ENCODE data around the gene ZNF844. TPM values are rescaled to one million over a fixed set of nuclear protein-coding genes. Genes with fewer than 3 reads are reported as not detected.
A peak's percentile ranks its signal among the peaks of the same experiment; 100 is the strongest.

The ZNF844 gene
- total and polyA plus RNA-seq, 8 donors = 2.1 to 12.4 (median 4.9) TPM

DNA sequence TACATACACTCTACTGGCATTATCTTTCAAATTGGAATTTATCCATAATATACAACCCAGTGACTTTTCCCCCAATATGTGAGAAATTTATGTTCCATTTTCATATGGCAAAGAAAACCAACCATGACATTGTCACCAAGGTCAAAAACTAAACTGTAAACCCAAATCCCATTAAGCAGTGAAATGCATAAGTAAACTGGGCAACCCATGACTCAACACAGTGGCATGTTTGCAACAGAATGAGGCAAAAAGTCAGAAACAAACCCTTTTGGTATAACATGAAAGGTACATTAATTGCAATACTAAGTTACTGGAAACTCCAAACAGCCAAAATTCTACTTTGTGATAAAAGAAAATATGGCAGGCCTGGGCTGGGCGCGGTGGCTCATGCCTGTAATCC is 16.7 kb upstream of the ZNF844 start:
- 96 to 98% methylated on average over 2 of the region's 2 CpGs for WGBS, 2 donors
- peaks cover 0 to 2% (median 0%) of the 10 kb centered on the region in 4 donors for H3K9me3 ChIP-seq
- DNase-seq (no peak), ATAC-seq (no peak), FAIRE-seq (no peak)
- no peak overlapping the region for H3K27ac ChIP-seq
- no peaks in the 10 kb centered on the region for H3K36me3 ChIP-seq
- TF ChIP-seq, protein P1, sequence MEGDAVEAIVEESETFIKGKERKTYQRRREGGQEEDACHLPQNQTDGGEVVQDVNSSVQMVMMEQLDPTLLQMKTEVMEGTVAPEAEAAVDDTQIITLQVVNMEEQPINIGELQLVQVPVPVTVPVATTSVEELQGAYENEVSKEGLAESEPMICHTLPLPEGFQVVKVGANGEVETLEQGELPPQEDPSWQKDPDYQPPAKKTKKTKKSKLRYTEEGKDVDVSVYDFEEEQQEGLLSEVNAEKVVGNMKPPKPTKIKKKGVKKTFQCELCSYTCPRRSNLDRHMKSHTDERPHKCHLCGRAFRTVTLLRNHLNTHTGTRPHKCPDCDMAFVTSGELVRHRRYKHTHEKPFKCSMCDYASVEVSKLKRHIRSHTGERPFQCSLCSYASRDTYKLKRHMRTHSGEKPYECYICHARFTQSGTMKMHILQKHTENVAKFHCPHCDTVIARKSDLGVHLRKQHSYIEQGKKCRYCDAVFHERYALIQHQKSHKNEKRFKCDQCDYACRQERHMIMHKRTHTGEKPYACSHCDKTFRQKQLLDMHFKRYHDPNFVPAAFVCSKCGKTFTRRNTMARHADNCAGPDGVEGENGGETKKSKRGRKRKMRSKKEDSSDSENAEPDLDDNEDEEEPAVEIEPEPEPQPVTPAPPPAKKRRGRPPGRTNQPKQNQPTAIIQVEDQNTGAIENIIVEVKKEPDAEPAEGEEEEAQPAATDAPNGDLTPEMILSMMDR (IDR thresholded peaks at IDR 0.05) = no peak
- H3K4me1 ChIP-seq = peaks cover 0 to 4% (median 4%) of the 10 kb centered on the region in 3 donors
- H3K4me3 ChIP-seq = no peak overlapping the region
- intact Hi-C loops (cut with DNase I) = no loop called here
- no peaks in the 10 kb centered on the region for H3K27me3 ChIP-seq

DNA sequence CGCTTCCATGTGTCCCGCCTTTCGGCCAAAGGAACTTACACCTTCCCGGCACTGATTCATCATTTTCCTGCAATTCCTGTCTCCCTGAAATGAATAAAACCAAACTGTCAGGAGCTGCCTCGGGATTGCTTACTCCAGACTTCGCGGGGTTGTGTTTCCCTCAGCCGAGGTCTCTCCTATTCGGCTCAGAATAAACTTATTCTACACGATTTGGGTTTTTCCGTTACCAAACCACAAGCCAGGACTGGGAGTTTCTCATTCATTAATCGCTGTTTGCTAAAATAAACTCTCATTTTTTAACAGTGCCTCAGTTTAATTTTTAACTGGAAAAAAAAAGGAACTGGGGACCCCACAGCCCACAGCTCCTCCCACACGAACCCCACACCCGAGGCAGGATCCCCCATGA is 12.4 kb upstream of the ZNF844 start:
- WGBS, 2 donors = 0 to 1% methylated on average over 14 of the region's 14 CpGs
- DNase-seq = no peak
- Histone ChIP-seq H3K4me1 (peaks cover 0 to 4% (median 4%) of the 10 kb centered on the region in 3 donors), H3K27ac (peak overlapping the region; percentile 65 to 83 (median 81)), H3K36me3 (no peaks in the 10 kb centered on the region), H3K27me3 (no peaks in the 10 kb centered on the region), H3K9me3 (no peaks in the 10 kb centered on the region), H3K4me3 (peak overlapping the region; percentile 54 to 69 (median 60))
- TF ChIP-seq, protein P1 (IDR thresholded peaks at IDR 0.05) = no peak
- peak in 3 of 4 donors; percentile 11 to 44 (median 11) for ATAC-seq
- intact Hi-C loops (cut with DNase I) = no loop called here
- no peak for FAIRE-seq

DNA sequence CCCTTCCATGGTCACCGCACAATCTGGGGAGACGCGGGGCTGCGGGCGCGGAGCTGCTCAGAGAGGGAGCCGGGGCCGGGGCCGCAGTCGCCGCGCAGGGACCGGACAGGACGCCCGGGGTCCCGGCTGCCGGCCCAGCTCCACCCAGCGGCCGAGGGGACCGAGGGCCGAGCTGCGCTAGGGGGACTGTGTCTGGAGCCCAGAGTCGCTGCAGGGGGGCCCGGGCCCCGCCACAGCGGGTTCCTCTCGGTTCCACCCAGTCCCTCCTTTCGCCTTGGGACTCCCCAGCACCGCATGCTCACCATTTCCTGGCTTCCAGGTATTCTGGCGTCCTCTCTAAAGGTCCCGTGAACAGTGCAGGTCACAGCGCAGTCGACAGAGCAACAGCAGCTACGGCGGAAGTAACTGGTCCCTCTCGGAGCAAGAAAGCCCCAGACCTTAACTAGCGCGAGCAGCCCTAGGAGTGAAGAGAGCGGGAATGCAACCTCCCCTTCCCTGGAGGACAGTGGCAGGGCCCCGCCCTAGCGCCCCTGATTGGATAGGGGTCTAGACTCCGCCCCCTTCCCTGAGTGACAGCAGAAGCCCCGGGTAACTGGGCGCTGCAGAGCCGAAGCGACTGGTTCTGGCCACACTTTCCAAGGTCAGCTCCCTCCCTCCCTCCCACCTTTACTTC is 11.9 kb upstream of the ZNF844 start, which contains the start of gene ZNF878:
ZNF878 (minus strand) TSS at position 465 of the 673 bp plus-strand sequence; CDS start at position 305, 160 bp downstream.
- H3K4me3 ChIP-seq = peak within 1 kb of the TSS; percentile 54 to 69 (median 60)
- ATAC-seq (peak; percentile 99 to 100 (median 99)), DNase-seq (peak; percentile 93 to 97 (median 95)), FAIRE-seq (no peak)
- TF ChIP-seq, protein P1 (IDR thresholded peaks at IDR 0.05) = no peak
- intact Hi-C loops (cut with DNase I) = no loop called here
- whole genome bisulfite sequencing, 2 donors = 0 to 1% methylated on average over 43 to 46 of the region's 46 CpGs
- H3K9me3 ChIP-seq = no peaks in the 10 kb centered on the region
- H3K36me3 ChIP-seq = no peaks in the 10 kb centered on the region
- peaks cover 0 to 4% (median 4%) of the 10 kb centered on the region in 3 donors for H3K4me1 ChIP-seq
- H3K27ac ChIP-seq = peak within 1 kb of the TSS; percentile 65 to 83 (median 81)
- H3K27me3 ChIP-seq = no peaks in the 10 kb centered on the region

DNA sequence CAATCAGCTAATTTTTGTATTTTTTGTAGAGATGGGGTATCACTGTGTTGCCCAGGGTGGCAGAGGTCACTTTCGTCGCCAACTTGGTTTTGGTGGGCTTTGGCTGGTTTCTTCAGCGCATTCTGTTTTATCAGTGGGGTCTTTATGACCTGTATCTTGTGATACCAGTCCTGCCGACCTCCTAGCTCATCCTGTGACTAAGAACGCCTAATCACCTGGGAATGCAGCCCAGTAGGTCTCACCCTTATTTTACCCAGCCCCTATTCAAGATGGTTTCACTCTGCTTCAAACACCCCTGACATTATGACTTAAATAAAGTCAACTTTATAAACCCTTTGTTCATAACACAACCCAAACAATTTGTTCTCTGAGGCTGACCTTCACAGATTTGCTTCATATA is 8.7 kb upstream of the ZNF844 start:
- Histone ChIP-seq H3K27me3 (no peaks in the 10 kb centered on the region), H3K36me3 (no peaks in the 10 kb centered on the region), H3K27ac (no peak overlapping the region), H3K4me3 (no peak overlapping the region), H3K4me1 (peaks cover 0 to 4% (median 4%) of the 10 kb centered on the region in 3 donors), H3K9me3 (no peaks in the 10 kb centered on the region)
- WGBS, 2 donors = 72 to 81% methylated on average over 5 of the region's 5 CpGs
- ATAC-seq (no peak), FAIRE-seq (no peak), DNase-seq (no peak)
- intact Hi-C loops (cut with DNase I) = loop anchor here in 1 of 3 donors (5.0 kb wide), 1 partner anchor 87 kb away; the partner anchor contains the start of gene ZNF20
- TF ChIP-seq, protein P1 (IDR thresholded peaks at IDR 0.05) = no peak

Measured in pancreas (tissue), 10 donors.